T-helper 1 cell (primary cell): ENCODE measurements around the gene XPO4.

Experiments
- DNase-seq, 5 donors: peaks; one replicate each; pipeline ENCODE4 v3.0.0-alpha.2; 2012 to 2020

The XPO4 gene

GRCh38 chr13:20826843-20827560 is 75.5 kb downstream of the XPO4 start:
- no peak for DNase-seq

GRCh38 chr13:20826301-20826700 is 76.2 kb downstream of the XPO4 start:
- no peak for DNase-seq

- DNase-seq: no peak
Measured at GRCh38 chr13:20825477-20825875, 77.1 kb downstream of the XPO4 start.

GRCh38 chr13:20824762-20825476 is 77.6 kb downstream of the XPO4 start:
- DNase-seq: no peak

GRCh38 chr13:20823071-20823470 is 79.5 kb downstream of the XPO4 start:
- no peak for DNase-seq

- no peak for DNase-seq
Measured at GRCh38 chr13:20822406-20822805, 80.1 kb downstream of the XPO4 start.

GRCh38 chr13:20819715-20820114 is 82.8 kb downstream of the XPO4 start:
- no peak for DNase-seq

- DNase-seq: no peak
Measured at GRCh38 chr13:20815464-20815863, 87.1 kb downstream of the XPO4 start.

- DNase-seq: no peak
Measured at GRCh38 chr13:20814224-20814910, 88.2 kb downstream of the XPO4 start.

GRCh38 chr13:20812890-20813289 is 89.7 kb downstream of the XPO4 start:
- DNase-seq: no peak

GRCh38 chr13:20810808-20811207 is 91.7 kb downstream of the XPO4 start:
- DNase-seq: no peak

GRCh38 chr13:20808874-20809273 is 93.7 kb downstream of the XPO4 start:
- no peak for DNase-seq

- DNase-seq: no peak
Measured at GRCh38 chr13:20803180-20803965, 99.2 kb downstream of the XPO4 start.

GRCh38 chr13:20801707-20802106 is 100.8 kb downstream of the XPO4 start:
- no peak for DNase-seq

GRCh38 chr13:20799726-20800416 is 102.7 kb downstream of the XPO4 start:
- no peak for DNase-seq

GRCh38 chr13:20798027-20798426 is 104.5 kb downstream of the XPO4 start:
- no peak for DNase-seq

- no peak for DNase-seq
Measured at GRCh38 chr13:20796791-20797508, 105.6 kb downstream of the XPO4 start.

GRCh38 chr13:20789665-20790064 is 112.9 kb downstream of the XPO4 start:
- no peak for DNase-seq

- DNase-seq: no peak
Measured at GRCh38 chr13:20788312-20788711, 114.2 kb downstream of the XPO4 start.

- no peak for DNase-seq
Measured at GRCh38 chr13:20787180-20787579, 115.4 kb downstream of the XPO4 start.

GRCh38 chr13:20782116-20782708 is 120.3 kb downstream of the XPO4 start:
- no peak for DNase-seq
